GM23248 (cell line): ENCODE data around the gene FXYD6. TPM values are rescaled to one million over a fixed set of nuclear protein-coding genes. Genes with fewer than 3 reads are reported as not detected.

ENCODE experiments used
- DNase-seq: peaks from one replicate; pipeline ENCODE4 v3.0.0-alpha.2; 2015
- H2AFZ ChIP-seq: fragments of 200-600 bp; sonication (generic); 2 replicates; pipeline ENCODE4 v1.6.1; 2016; ENCODE audit warnings: antibody characterized with exemption
- H3F3A ChIP-seq: fragments of 200-600 bp; sonication (generic); 2 replicates; pipeline ENCODE4 v1.6.1; 2016; ENCODE audit warnings: mild to moderate bottlenecking, antibody characterized with exemption, mixed run types; ENCODE audit not compliant: insufficient read depth
- H3K27ac ChIP-seq: fragments of 200-600 bp; sonication (generic); 2 replicates; pipeline ENCODE4 v1.5.1; 2016; ENCODE audit warnings: mild to moderate bottlenecking
- H3K27me3 ChIP-seq: fragments of 200-600 bp; sonication (generic); replicated peaks from 2 replicates; pipeline ENCODE4 v1.6.1; 2016; ENCODE audit warnings: mild to moderate bottlenecking; ENCODE audit not compliant: insufficient read depth
- H3K36me3 ChIP-seq: fragments of 200-600 bp; sonication (generic); 2 replicates; pipeline ENCODE4 v1.6.1; 2016; ENCODE audit warnings: low read depth, mild to moderate bottlenecking
- H3K4me1 ChIP-seq: fragments of 200-600 bp; sonication (generic); 2 replicates; pipeline ENCODE4 v1.6.1; 2016; ENCODE audit warnings: mild to moderate bottlenecking; ENCODE audit not compliant: insufficient read depth
- H3K4me2 ChIP-seq: fragments of 200-600 bp; sonication (generic); one replicate; pipeline ENCODE4 v1.6.1; 2016; ENCODE audit warnings: mild to moderate bottlenecking; ENCODE audit not compliant: unreplicated experiment
- H3K4me3 ChIP-seq: fragments of 200-600 bp; sonication (generic); 2 replicates; pipeline ENCODE4 v1.5.1; 2016; ENCODE audit warnings: mild to moderate bottlenecking
- H3K79me2 ChIP-seq: fragments of 200-600 bp; sonication (generic); 2 replicates; pipeline ENCODE4 v1.6.1; 2016; ENCODE audit warnings: mild to moderate bottlenecking; ENCODE audit not compliant: insufficient read depth
- H3K9ac ChIP-seq: fragments of 200-600 bp; sonication (generic); 2 replicates; pipeline ENCODE4 v1.6.1; 2016; ENCODE audit warnings: mild to moderate bottlenecking
- H3K9me2 ChIP-seq: fragments of 200-600 bp; sonication (generic); 2 replicates; pipeline ENCODE4 v1.6.1; 2016; ENCODE audit warnings: mixed run types, mild to moderate bottlenecking, moderate library complexity; ENCODE audit not compliant: insufficient read depth
- H3K9me3 ChIP-seq: fragments of 200-600 bp; sonication (generic); one replicate; pipeline ENCODE4 v1.6.1; 2017; ENCODE audit warnings: low read depth
- H4K20me1 ChIP-seq: fragments of 200-600 bp; sonication (generic); 2 replicates; pipeline ENCODE4 v1.6.0; 2016; ENCODE audit not compliant: insufficient read depth
- EZH2 ChIP-seq: fragments of 200-600 bp; sonication (generic); IDR thresholded peaks from 2 replicates; pipeline ENCODE4 v1.6.1; 2018; ENCODE audit warnings: antibody characterized with exemption, mild to moderate bottlenecking; ENCODE audit not compliant: insufficient read depth, poor library complexity, severe bottlenecking
- EZH2phosphoT487 ChIP-seq: fragments of 200-600 bp; sonication (generic); IDR thresholded peaks from 2 replicates; pipeline ENCODE4 v1.6.1; 2018; ENCODE audit warnings: antibody characterized with exemption, moderate library complexity, mild to moderate bottlenecking, low read depth; ENCODE audit not compliant: insufficient read depth
- WGBS, 2 experiments: methylation state at CpG; one replicate each; pipeline ENCODE4 v1.1.6; 2015 to 2017; ENCODE audit warnings: low lambda C conversion rate in 2 of 2, low coverage in 1 of 2; ENCODE audit errors: missing lambda C conversion rate in 2 of 2; 5-methylcytosine and 5-hydroxymethylcytosine counted together
- in situ Hi-C: fragments of 300-500 bp; cut with MboI; formaldehyde crosslinking; loops from 2 replicates; pipeline ENCODE4 v1.15.0; 2020
- polyA plus RNA-seq: library from polyadenylated mRNA; unstranded; fragments of >200 nt; fragmentation: Nextera tagmentation; extraction: Ambion mirVana; gene quantifications from 2 replicates; pipeline ENCODE4 v1.2.1, GENCODE V29; 2016
- total RNA-seq: library from RNA; depleted of rRNA; stranded (reverse); fragments of >200 nt; shearing (Covaris generic); gene quantifications from 2 replicates; pipeline ENCODE4 v1.2.3, GENCODE V29; 2014

FXYD6 gene
- total and polyA plus RNA-seq, 2 experiments from 2014 or later: not detected

DNA sequence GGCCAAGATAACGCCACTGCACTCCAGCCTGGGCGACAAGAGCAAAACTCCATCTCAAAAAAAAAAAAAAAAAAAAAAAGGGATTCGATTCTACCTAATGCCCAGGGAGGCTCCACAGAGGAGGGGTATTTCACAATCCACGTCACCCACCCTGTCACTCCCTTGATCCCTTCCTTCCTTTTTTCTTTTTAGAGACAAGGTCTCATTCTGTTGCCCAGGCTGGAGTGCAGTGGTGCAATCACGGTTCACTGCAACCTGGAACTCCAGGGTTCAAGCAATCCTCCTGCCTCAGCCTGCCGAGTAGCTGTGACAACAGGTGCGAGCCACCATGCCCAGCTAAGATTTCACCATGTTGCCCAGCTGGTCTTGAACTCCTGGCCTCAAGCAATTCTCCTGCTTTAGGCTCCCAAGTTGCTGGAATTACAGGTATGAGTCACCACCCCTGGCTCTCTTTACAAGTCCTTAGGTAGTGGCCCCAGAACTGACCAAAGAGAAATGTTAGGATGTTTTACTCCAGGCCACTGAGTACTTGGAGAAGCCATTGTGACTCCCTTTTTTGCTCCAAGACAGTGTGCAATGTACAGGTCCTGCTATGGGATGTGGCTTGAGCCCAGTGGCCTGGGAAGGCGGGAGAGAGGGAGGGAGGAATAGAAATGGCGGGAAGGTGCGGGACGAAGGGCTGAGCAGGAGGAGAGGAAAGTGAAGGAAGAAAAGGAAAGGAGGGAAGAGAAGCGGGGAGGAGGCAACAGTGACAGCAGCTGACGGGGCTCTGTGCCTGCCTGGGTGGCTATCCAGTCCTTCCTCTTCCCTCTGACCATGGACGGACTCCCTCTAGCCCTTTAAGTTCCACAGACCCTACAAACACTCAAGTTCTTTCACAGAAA, 40.1 kb downstream of the FXYD6 start:
- H4K20me1 ChIP-seq: no peaks in the 10 kb centered on the region
- no peak overlapping the region for H3K4me2 ChIP-seq
- no peaks in the 10 kb centered on the region for H3K4me1 ChIP-seq
- TF ChIP-seq EZH2 (no peak), EZH2phosphoT487 (no peak)
- no peaks in the 10 kb centered on the region for H3K36me3 ChIP-seq
- H3K4me3 ChIP-seq: no peak overlapping the region
- no peak for DNase-seq
- no peak overlapping the region for H3K9ac ChIP-seq
- no peaks in the 10 kb centered on the region for H3K9me2 ChIP-seq
- peaks cover 41% of the 10 kb centered on the region for H3K27me3 ChIP-seq
- no peak overlapping the region for H2AFZ ChIP-seq
- WGBS, 2 experiments: 61 to 72% methylated on average over 14 of the region's 14 CpGs
- H3K79me2 ChIP-seq: no peaks in the 10 kb centered on the region
- no peaks in the 10 kb centered on the region for H3F3A ChIP-seq
- in situ Hi-C loops: loop anchor here (10.0 kb wide), 1 partner anchor 218 kb away; no protein-coding TSS in a partner anchor
- H3K9me3 ChIP-seq: no peaks in the 10 kb centered on the region
- no peak overlapping the region for H3K27ac ChIP-seq

DNA sequence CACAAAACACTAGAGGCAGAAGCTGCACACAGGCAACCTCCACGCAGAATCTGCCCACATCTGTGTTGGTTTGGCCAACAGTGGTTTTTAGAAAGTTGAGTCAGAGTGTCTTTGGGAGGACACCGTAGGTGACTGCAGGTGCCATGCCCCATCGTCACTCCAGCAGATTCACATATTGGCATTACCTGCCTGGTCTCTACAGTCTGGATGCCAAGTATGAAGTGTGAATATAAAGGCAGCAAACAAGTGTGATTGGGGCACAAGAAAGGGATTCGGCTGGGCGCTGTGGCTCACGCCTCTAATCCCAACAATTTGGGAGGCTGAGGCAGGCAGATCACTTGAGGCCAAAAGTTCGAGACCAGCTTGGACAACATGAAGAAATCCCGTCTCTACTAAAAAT, 40.9 kb downstream of the FXYD6 start:
- no peak overlapping the region for H3K9ac ChIP-seq
- no peak overlapping the region for H3K27ac ChIP-seq
- H3K9me2 ChIP-seq: no peaks in the 10 kb centered on the region
- 58 to 64% methylated on average over 8 of the region's 8 CpGs for WGBS, 2 experiments
- no peaks in the 10 kb centered on the region for H3K9me3 ChIP-seq
- no peak overlapping the region for H2AFZ ChIP-seq
- H3K36me3 ChIP-seq: no peaks in the 10 kb centered on the region
- in situ Hi-C loops: loop anchor here (10.0 kb wide), 1 partner anchor 219 kb away; no protein-coding TSS in a partner anchor
- H3K4me2 ChIP-seq: no peak overlapping the region
- no peaks in the 10 kb centered on the region for H4K20me1 ChIP-seq
- DNase-seq: no peak
- H3K27me3 ChIP-seq: peaks cover 45% of the 10 kb centered on the region
- H3K79me2 ChIP-seq: no peaks in the 10 kb centered on the region
- no peak for TF ChIP-seq EZH2phosphoT487
- TF ChIP-seq EZH2: no peak
- H3F3A ChIP-seq: no peaks in the 10 kb centered on the region
- no peak overlapping the region for H3K4me3 ChIP-seq
- no peaks in the 10 kb centered on the region for H3K4me1 ChIP-seq

DNA sequence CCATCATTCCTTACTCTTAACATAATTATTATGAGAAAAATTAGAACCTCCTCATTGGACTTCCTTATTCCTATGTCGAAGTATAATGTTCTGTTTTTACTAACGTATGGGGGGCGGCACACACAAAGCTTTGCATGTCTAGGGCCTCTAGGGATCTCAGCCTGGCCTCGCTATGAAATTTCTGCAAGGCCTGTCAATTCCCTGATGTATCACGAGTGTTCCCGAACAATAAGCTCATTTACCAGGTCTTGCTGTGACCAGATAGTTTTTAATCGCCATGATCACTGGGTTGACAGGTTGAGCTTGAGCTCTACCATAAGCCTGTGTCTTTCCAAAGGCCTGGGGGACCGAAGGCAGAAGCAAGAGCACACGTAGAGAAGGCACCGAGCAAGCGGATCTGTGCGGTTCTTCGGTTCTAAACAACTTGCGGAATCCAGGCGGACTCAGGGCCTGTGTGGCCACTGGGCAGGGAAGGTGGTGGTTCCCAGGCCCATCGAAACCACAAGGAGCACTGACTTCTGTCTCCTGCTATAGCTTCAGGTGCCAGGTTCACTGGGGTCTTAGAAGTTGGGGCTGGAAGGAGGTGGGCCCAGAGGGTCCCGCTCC, 41.5 kb downstream of the FXYD6 start:
- H2AFZ ChIP-seq: no peak overlapping the region
- H3K4me1 ChIP-seq: no peaks in the 10 kb centered on the region
- no peaks in the 10 kb centered on the region for H3K36me3 ChIP-seq
- H3K9ac ChIP-seq: no peak overlapping the region
- no peak for TF ChIP-seq EZH2
- H3F3A ChIP-seq: no peaks in the 10 kb centered on the region
- peaks cover 47% of the 10 kb centered on the region for H3K27me3 ChIP-seq
- DNase-seq: no peak
- no peaks in the 10 kb centered on the region for H3K9me3 ChIP-seq
- in situ Hi-C loops: loop anchor here (10.0 kb wide), 1 partner anchor 220 kb away; no protein-coding TSS in a partner anchor
- H3K9me2 ChIP-seq: no peaks in the 10 kb centered on the region
- H4K20me1 ChIP-seq: no peaks in the 10 kb centered on the region
- H3K79me2 ChIP-seq: no peaks in the 10 kb centered on the region
- no peak overlapping the region for H3K4me3 ChIP-seq
- H3K4me2 ChIP-seq: no peak overlapping the region
- no peak overlapping the region for H3K27ac ChIP-seq
- WGBS, 2 experiments: 67 to 70% methylated on average over 17 of the region's 17 CpGs

DNA sequence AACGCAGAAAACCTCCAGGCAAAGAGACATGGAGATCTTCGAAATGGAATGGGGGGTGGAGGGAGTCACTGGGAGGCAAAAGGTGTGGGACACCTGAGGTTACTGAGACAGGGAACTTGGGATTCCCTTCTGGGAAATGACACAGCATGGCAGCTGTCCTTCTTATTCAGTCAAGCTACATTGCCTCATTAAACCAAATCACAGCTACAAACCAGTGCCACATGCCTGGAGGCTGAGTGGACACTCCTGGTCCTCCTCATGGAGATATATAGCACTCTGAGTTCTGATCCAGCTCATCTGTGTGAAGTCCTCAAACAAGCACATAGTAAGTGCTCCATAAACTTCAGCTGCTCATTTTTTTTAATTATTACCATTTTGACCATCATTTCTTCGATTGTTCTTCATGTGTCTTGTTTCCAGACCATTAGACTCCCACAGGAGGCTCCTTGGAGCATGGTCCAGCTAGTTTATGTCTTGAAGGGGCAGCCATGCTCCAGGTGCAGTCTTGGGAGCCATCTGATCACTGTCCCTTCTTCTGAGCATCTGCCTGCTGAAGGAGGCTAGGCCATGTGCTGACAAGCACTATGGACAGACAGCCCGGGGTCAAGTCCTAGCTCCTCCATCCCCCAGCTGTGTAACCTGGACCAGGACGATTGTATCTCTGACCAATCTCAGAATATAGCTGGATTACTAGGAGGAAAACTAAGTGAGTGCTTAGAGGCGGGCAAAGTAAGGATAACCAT, 42.2 kb downstream of the FXYD6 start:
- H3K4me1 ChIP-seq: no peaks in the 10 kb centered on the region
- in situ Hi-C loops: loop anchor here (10.0 kb wide), 1 partner anchor 221 kb away; no protein-coding TSS in a partner anchor
- H3K9me3 ChIP-seq: no peaks in the 10 kb centered on the region
- no peaks in the 10 kb centered on the region for H3F3A ChIP-seq
- H3K27me3 ChIP-seq: peaks cover 44% of the 10 kb centered on the region
- no peak overlapping the region for H3K27ac ChIP-seq
- no peaks in the 10 kb centered on the region for H3K9me2 ChIP-seq
- H2AFZ ChIP-seq: no peak overlapping the region
- no peak overlapping the region for H3K4me2 ChIP-seq
- H3K36me3 ChIP-seq: no peaks in the 10 kb centered on the region
- H4K20me1 ChIP-seq: no peaks in the 10 kb centered on the region
- TF ChIP-seq EZH2 (no peak), EZH2phosphoT487 (no peak)
- no peak overlapping the region for H3K4me3 ChIP-seq
- no peak for DNase-seq
- WGBS, 2 experiments: 38 to 39% methylated on average over 6 of the region's 6 CpGs
- no peak overlapping the region for H3K9ac ChIP-seq
- H3K79me2 ChIP-seq: no peaks in the 10 kb centered on the region
